Chondrocyte (in vitro differentiated cells): ENCODE measurements around the gene COL16A1. TPM values are rescaled to one million over a fixed set of nuclear protein-coding genes. Genes with fewer than 3 reads are reported as not detected.
A peak's percentile ranks its signal among the peaks of the same experiment; 100 is the strongest.

Experiments used
- DNase-seq: peaks from one replicate; pipeline ENCODE4 v3.0.0; 2021; ENCODE audit warnings: mixed read lengths, low spot score
- H3K27ac Mint-ChIP-seq: one replicate; pipeline ENCODE4 v1.8.0; 2021; ENCODE audit warnings: mild to moderate bottlenecking, moderate library complexity, mixed read lengths; ENCODE audit not compliant: unreplicated experiment
- H3K27me3 Mint-ChIP-seq: 2 replicates; pipeline ENCODE4 v1.8.0; 2021; ENCODE audit warnings: low read depth, mixed read lengths
- H3K36me3 Mint-ChIP-seq: 2 replicates; pipeline ENCODE4 v1.8.0; 2021; ENCODE audit warnings: low read depth, mixed read lengths
- H3K4me1 Mint-ChIP-seq: 2 replicates; pipeline ENCODE4 v1.8.0; 2021; ENCODE audit warnings: low read depth, mild to moderate bottlenecking, mixed read lengths
- H3K4me3 Mint-ChIP-seq: one replicate; pipeline ENCODE4 v1.8.0; 2021; ENCODE audit warnings: mild to moderate bottlenecking, moderate library complexity, mixed read lengths; ENCODE audit not compliant: unreplicated experiment
- H3K9me3 Mint-ChIP-seq: 2 replicates; pipeline ENCODE4 v1.8.0; 2021; ENCODE audit warnings: low read depth, mixed read lengths
- CTCF ChIP-seq: fragments of 200-600 bp; sonication (generic); IDR thresholded peaks from 2 replicates; pipeline ENCODE4 v1.5.0; 2021; ENCODE audit warnings: antibody characterized with exemption, mild to moderate bottlenecking, moderate library complexity
- total RNA-seq: library from RNA; stranded (reverse); gene quantifications from 3 replicates; pipeline ENCODE4 v1.2.1, GENCODE V29; 2021

The COL16A1 gene
- total RNA-seq, 1 donor from 2014 or later: 230 TPM

- H3K27ac Mint-ChIP-seq: peak overlapping the region; percentile 45
- H3K9me3 Mint-ChIP-seq: no peaks in the 10 kb centered on the region
- no peak for DNase-seq
- H3K36me3 Mint-ChIP-seq: peaks cover 12% of the 10 kb centered on the region
- no peaks in the 10 kb centered on the region for H3K27me3 Mint-ChIP-seq
- H3K4me3 Mint-ChIP-seq: no peak overlapping the region
- no peak for TF ChIP-seq CTCF
- H3K4me1 Mint-ChIP-seq: peaks cover 22% of the 10 kb centered on the region
Measured at GRCh38 chr1:31626223-31627207, 77.3 kb downstream of the COL16A1 start.

GRCh38 chr1:31625561-31626222 is 78.1 kb downstream of the COL16A1 start:
- no peak for DNase-seq
- Mint-ChIP-seq H3K27me3 (no peaks in the 10 kb centered on the region), H3K4me3 (no peak overlapping the region), H3K27ac (peak overlapping the region; percentile 45), H3K9me3 (no peaks in the 10 kb centered on the region), H3K4me1 (peaks cover 22% of the 10 kb centered on the region), H3K36me3 (peaks cover 12% of the 10 kb centered on the region)
- no peak for TF ChIP-seq CTCF

- no peak overlapping the region for H3K27ac Mint-ChIP-seq
- no peak for DNase-seq
- peaks cover 22% of the 10 kb centered on the region for H3K4me1 Mint-ChIP-seq
- no peak overlapping the region for H3K4me3 Mint-ChIP-seq
- peaks cover 6% of the 10 kb centered on the region for H3K36me3 Mint-ChIP-seq
- H3K9me3 Mint-ChIP-seq: no peaks in the 10 kb centered on the region
- H3K27me3 Mint-ChIP-seq: no peaks in the 10 kb centered on the region
- TF ChIP-seq CTCF: no peak
Measured at GRCh38 chr1:31624731-31625514, 78.9 kb downstream of the COL16A1 start.

- Mint-ChIP-seq H3K27me3 (peaks cover 3% of the 10 kb centered on the region), H3K9me3 (no peaks in the 10 kb centered on the region), H3K27ac (no peak overlapping the region), H3K4me3 (no peak overlapping the region), H3K4me1 (peaks cover 22% of the 10 kb centered on the region), H3K36me3 (peaks cover 3% of the 10 kb centered on the region)
- no peak for TF ChIP-seq CTCF
- no peak for DNase-seq
Measured at GRCh38 chr1:31624309-31624708, 79.5 kb downstream of the COL16A1 start.

- Mint-ChIP-seq H3K4me3 (no peak overlapping the region), H3K4me1 (peaks cover 22% of the 10 kb centered on the region), H3K9me3 (no peaks in the 10 kb centered on the region), H3K36me3 (peaks cover 3% of the 10 kb centered on the region), H3K27ac (no peak overlapping the region), H3K27me3 (peaks cover 3% of the 10 kb centered on the region)
- no peak for DNase-seq
- no peak for TF ChIP-seq CTCF
Measured at GRCh38 chr1:31623365-31623764, 80.5 kb downstream of the COL16A1 start.
